AG10803 (cell line): ENCODE results near the gene CBX7.

Source experiments
- DNase-seq: peaks from one replicate; pipeline ENCODE4 v3.0.0; 2010; ENCODE audit warnings: low read depth
- H3K4me3 ChIP-seq: 2 replicates; pipeline ENCODE4 v1.5.1; 2011; ENCODE audit warnings: mild to moderate bottlenecking, low read length, control low read depth
- TF ChIP-seq, protein P1 (sequence below): conservative IDR thresholded peaks from 2 replicates; pipeline ENCODE4 v1.5.1; 2011; ENCODE audit warnings: mild to moderate bottlenecking, low read length, control low read depth, inconsistent platforms

CBX7 gene

DNA sequence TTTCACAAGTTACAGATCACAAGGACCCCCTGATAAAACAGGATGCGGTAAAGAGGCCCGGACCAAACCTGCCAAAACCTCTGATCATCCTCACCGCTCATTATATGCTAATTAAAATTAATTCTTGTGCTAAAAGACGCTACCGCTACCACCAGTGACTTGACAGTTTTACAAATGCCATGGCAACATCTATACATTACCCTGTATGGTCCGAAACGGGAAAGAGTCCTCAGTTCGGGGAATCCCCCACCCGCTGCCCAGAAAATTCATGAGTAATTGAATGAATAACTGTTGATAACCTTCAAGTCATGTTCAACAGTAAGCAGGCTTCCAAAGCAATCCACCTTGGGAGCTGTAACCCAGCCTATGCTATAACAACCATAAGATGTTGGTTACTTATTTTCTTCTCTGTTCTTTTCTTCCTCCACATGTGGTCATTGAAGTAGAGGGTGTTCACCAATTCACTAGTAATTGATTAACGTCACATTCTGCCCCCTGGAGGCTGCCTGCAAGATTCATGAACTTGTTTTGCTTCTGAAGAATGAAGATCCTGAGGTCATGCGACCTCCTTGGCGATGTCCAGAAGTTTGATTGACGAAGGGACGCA lies 34.8 kb downstream of the CBX7 start:
- DNase-seq: peak; percentile 60
- TF ChIP-seq, protein P1, sequence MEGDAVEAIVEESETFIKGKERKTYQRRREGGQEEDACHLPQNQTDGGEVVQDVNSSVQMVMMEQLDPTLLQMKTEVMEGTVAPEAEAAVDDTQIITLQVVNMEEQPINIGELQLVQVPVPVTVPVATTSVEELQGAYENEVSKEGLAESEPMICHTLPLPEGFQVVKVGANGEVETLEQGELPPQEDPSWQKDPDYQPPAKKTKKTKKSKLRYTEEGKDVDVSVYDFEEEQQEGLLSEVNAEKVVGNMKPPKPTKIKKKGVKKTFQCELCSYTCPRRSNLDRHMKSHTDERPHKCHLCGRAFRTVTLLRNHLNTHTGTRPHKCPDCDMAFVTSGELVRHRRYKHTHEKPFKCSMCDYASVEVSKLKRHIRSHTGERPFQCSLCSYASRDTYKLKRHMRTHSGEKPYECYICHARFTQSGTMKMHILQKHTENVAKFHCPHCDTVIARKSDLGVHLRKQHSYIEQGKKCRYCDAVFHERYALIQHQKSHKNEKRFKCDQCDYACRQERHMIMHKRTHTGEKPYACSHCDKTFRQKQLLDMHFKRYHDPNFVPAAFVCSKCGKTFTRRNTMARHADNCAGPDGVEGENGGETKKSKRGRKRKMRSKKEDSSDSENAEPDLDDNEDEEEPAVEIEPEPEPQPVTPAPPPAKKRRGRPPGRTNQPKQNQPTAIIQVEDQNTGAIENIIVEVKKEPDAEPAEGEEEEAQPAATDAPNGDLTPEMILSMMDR: peak; percentile 64
- H3K4me3 ChIP-seq: no peak overlapping the region

DNA sequence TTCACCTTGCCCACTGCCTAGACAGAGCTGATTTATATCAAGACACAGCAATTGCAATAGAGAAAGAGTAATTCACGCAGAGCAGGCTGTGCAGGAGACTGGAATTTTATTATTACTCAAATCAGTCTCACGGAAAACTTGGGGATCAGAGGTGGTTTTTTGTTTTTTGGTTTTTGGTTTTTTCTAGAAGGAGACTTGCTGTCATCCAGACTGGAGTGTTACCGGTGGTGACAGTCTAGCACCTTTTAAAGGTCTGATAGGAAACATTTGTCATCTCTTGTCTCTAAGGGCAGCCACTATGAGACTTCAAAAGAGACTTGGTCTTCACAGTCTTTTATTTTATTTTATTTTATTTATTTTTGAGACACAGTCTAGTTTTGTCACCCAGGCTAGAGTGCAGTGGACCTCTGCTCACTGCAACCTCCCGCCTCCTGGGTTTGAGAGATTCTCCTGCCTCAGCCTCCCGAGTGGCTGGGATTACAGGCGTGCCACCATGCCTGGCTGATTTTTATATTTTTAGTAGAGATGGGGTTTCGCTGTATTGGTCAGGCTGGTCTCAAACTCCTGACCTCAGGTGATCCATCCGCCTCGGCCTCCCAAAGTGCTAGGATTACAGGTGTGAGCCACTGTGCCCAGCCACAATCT lies 36.4 kb downstream of the CBX7 start:
- TF ChIP-seq, protein P1: no peak
- no peak for DNase-seq
- no peak overlapping the region for H3K4me3 ChIP-seq

DNA sequence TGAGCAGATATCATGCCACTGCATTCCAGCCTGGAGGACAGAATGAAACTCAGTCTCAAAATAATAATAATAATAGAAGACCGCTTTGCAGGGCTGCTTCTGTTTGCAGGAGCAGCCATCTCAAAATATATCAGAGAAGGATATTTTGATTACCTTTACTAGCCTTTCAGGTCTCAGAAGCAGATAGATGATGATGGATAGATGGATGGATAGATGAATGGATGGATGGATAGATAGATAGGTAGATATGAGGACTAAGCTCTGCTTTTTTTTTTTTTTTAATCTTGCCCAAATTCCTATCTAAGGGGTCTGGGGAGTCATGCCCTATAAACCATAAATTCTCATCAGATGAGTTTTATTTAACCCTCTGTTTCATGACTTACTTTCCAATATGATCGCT lies 36.9 kb downstream of the CBX7 start:
- DNase-seq: no peak
- H3K4me3 ChIP-seq: no peak overlapping the region
- TF ChIP-seq, protein P1: no peak

DNA sequence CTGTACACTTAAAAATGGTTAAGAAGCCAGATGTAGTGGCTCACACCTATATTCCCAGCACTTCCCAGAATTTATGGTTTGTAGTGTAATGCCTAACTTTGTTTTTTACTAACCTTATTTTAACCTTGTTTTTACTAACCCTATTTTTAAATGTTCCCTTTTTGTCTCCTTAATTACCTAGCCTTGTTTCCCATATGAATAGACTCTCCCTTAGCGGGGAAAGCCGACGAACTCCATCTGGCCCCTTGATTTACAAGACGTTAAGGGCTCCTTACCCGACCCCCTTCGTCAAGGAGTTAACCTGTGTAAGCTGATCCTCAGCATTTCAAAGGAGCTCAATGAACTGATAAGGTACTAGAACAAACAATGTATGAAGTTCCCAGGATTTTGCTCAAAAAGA lies 38.4 kb downstream of the CBX7 start:
- no peak for DNase-seq
- TF ChIP-seq, protein P1: no peak

DNA sequence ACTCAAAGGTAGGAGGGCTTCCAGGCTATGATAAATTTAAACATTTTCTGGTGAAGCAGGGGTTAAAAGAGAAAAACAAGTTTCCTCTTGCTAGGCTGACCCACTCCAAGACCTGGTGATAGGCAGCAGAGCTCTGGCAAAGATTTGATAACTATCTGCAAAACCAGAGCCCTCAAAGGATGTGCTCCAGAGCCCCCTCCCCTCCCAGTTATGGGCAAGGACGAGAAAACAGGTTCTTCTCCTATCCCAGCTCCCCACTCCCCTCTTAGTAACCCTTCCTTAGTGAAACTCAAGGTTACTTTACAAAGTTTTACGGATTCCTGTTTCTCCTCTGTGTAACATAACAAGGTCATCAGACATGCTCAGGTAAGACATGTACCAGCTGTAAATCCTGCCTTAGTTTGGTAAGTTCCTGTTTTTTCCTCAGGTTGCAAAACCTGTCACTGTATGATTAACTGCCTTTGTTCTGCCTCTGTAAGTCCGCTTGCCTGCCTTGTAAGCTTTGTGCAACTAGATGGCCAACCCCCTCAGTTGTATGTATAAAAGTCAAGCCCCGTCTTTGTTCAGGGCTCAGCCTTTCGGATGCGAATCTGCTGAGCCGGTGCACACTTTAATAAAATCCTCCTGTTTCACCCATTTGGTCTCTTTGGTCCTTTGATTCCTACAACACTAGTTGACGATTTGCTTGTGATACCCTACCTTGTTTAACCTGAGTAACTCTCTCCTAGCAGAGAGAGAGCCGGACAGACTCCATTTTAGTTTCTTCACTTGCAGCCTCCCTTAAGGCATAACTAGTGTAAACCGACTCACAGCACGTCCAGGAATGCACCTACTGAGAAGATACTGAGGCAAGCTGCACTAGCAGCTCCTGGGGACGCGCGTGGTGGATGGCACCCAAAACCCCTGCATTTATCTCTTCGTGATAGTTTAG lies 41.6 kb downstream of the CBX7 start:
- TF ChIP-seq, protein P1: no peak
- no peak for DNase-seq
- no peak overlapping the region for H3K4me3 ChIP-seq

More for the DNA sequence above, 38.4 kb downstream of the CBX7 start:
- H3K4me3 ChIP-seq: no peak overlapping the region

DNA sequence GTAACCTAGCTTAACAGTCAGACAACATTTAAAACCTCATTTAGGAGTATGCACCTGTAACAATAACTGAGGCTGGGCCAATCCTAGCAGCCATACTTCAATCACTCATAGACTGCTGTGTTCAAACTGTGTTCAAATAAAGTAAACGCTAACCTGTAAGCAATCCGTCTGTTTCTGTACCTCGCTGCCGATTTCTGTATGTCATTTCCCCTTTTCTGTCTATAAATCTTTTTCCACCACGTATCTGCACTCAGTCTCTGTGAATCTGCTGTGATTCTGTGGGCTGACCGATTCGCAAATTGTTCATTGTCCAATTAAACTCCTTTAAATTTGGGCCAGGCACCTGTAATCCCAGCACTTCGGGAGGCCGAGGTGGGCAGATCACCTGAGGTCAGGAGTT lies 43.1 kb downstream of the CBX7 start:
- H3K4me3 ChIP-seq: no peak overlapping the region
- TF ChIP-seq, protein P1: no peak
- DNase-seq: no peak

DNA sequence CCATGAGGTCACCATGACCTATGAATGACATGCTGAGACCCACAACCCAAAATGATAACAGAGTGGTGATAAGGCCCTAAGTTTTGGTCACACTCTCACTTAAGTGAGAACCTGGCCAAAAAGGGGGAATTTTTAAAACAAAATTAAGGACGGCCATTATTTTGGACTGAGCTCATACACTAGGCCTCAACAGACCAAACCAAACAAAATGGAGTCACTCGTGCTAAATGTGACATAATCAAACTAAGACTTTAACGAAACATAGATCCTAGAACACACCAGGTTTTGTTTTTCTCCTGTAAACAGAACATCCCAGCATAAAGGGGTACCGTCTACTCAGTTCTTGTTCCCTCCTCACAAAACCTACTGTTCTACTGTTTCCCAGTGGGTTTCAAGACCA lies 44.0 kb downstream of the CBX7 start:
- TF ChIP-seq, protein P1: no peak
- no peak for DNase-seq
- no peak overlapping the region for H3K4me3 ChIP-seq
